Heart right ventricle (tissue), 16 donors: ENCODE data around the gene CHD6. TPM values are rescaled to one million over a fixed set of nuclear protein-coding genes. Genes with fewer than 3 reads are reported as not detected.

Source experiments
- ATAC-seq, 8 donors: fragments of 200-7000 bp; cut with Tn5 transposase; one replicate each; pipeline ENCODE4 v1.9.1; 2020; ENCODE audit warnings: mild to moderate bottlenecking in 8 of 8, moderate library complexity in 8 of 8, moderate number of reproducible peaks in 1 of 8
- DNase-seq, 2 donors: peaks; one replicate each; pipeline ENCODE4 v3.0.0-alpha.2; 2020
- H3K27ac ChIP-seq, 10 donors: fragments of 200-600 bp; sonication (generic) in 2 of 10; one replicate each; pipeline versions ENCODE4 v1.5.0 to v1.8.0; 2020 to 2022; ENCODE audit warnings: mild to moderate bottlenecking in 3 of 10
- H3K27me3 ChIP-seq, 7 donors: fragments of 200-600 bp; one replicate each; pipeline ENCODE4 v1.8.0; 2021 to 2022; ENCODE audit warnings: mild to moderate bottlenecking in 2 of 7
- H3K36me3 ChIP-seq, 9 donors: fragments of 200-600 bp; sonication (generic) in 1 of 9; one replicate each; pipeline versions ENCODE4 v1.5.0 to v1.8.0; 2020 to 2022; ENCODE audit warnings: mild to moderate bottlenecking in 2 of 9
- H3K4me1 ChIP-seq, 9 donors: fragments of 200-600 bp; sonication (generic) in 1 of 9; one replicate each; pipeline versions ENCODE4 v1.5.0 to v1.8.0; 2020 to 2022; ENCODE audit warnings: mild to moderate bottlenecking in 4 of 9
- H3K4me3 ChIP-seq, 10 donors: fragments of 200-600 bp; sonication (generic) in 2 of 10; one replicate each; pipeline versions ENCODE4 v1.5.0 to v1.8.0; 2020 to 2022; ENCODE audit warnings: mild to moderate bottlenecking in 7 of 10, moderate library complexity in 2 of 10
- H3K9me3 ChIP-seq, 11 donors: fragments of 200-600 bp in 10 of 11; sonication (generic) in 2 of 11; one replicate each; pipeline versions ENCODE4 v1.5.0 to v1.8.0; 2013 to 2022; ENCODE audit warnings: mild to moderate bottlenecking in 2 of 11, control low read depth in 1 of 11, moderate library complexity in 1 of 11
- WGBS, 2 donors: extraction: QIAGEN DNeasy Blood & Tissue Kit; methylation state at CpG; one replicate each; pipeline ENCODE4 v1.1.7; 2013; ENCODE audit warnings: inconsistent platforms in 1 of 2; 5-methylcytosine and 5-hydroxymethylcytosine counted together
- intact Hi-C, 10 donors: fragments of 100-400 bp; cut with DNase I; formaldehyde crosslinking; loops; one replicate each; pipeline versions ENCODE4 v1.11.1 to v1.14.2; 2022
- long read RNA-seq, 3 donors: library from polyadenylated mRNA; unstranded; transcript quantifications; one replicate each; pipeline ENCODE4 v2.0.0, GENCODE V29; 2020 to 2021
- polyA plus RNA-seq, 2 donors: library from polyadenylated mRNA; stranded (reverse); fragments of 200-250 nt; gene quantifications; one replicate each; pipeline ENCODE4 v1.2.3, GENCODE V29; 2013
- total RNA-seq, 10 donors: library from RNA; stranded (reverse); fragmentation: NEBNext Ultra II Directional in 3 of 10; extraction: Animal tissue kit (Norgen Biotek cat#: 25700) in 3 of 10; gene quantifications; one replicate each; pipeline versions ENCODE4 v1.2.1 to v1.2.4, GENCODE V29; 2021 to 2023
- TF ChIP-seq, protein P1 (sequence below), 9 donors: fragments of 200-600 bp; sonication (generic) in 2 of 9; IDR thresholded peaks; one replicate each; pipeline versions ENCODE4 v1.5.0 to v1.8.0; 2021 to 2022; ENCODE audit warnings: antibody characterized with exemption in 9 of 9, mild to moderate bottlenecking in 5 of 9, moderate library complexity in 1 of 9
- donor health status: Arrhythmogenic right ventricular cardiomyopathy.
- donor health status: ischemic (EF 13 %, LVEDD 7.1; RV severe dilation, severe dysfunction).
- donor health status: healthy with polysubstance abuse.
- donor health status: DM: no; HTN: yes; CAD: no.
- donor health status: DM: no; HTN: no; CAD: no.
- donor health status: ischemic (EF 25% LVEDD 6.9; RV normal size, moderate dysfunction).
- donor health status: ischemic (EF 25% LVEDD 5.7; RV mildly dilated, moderate dysfunction).
- donor health status: healthy.
- donor health status: DM: yes; HTN: yes; CAD: no.
- donor health status: Ischemic cardiomyopathy.
- donor health status: ischemic (EF 35%, LVEDD 5.7; RV mildly dilated, moderate dysfunction).
- donor health status: nonischemic (EF 11% LVEDD 7.7; RV severe dilation, severe dysfunction).
- donor health status: DM: yes; HTN: yes; CAD: no.
- donor health status: PGD.
- donor health status: ischemic (EF 29% LVEDD 5.4; RV normal size, mild dysfunction).
- donor health status: nonischemic (EF 23%, LVEDD 6.1; RV moderate dilation, normal function).

CHD6 gene, protein sequence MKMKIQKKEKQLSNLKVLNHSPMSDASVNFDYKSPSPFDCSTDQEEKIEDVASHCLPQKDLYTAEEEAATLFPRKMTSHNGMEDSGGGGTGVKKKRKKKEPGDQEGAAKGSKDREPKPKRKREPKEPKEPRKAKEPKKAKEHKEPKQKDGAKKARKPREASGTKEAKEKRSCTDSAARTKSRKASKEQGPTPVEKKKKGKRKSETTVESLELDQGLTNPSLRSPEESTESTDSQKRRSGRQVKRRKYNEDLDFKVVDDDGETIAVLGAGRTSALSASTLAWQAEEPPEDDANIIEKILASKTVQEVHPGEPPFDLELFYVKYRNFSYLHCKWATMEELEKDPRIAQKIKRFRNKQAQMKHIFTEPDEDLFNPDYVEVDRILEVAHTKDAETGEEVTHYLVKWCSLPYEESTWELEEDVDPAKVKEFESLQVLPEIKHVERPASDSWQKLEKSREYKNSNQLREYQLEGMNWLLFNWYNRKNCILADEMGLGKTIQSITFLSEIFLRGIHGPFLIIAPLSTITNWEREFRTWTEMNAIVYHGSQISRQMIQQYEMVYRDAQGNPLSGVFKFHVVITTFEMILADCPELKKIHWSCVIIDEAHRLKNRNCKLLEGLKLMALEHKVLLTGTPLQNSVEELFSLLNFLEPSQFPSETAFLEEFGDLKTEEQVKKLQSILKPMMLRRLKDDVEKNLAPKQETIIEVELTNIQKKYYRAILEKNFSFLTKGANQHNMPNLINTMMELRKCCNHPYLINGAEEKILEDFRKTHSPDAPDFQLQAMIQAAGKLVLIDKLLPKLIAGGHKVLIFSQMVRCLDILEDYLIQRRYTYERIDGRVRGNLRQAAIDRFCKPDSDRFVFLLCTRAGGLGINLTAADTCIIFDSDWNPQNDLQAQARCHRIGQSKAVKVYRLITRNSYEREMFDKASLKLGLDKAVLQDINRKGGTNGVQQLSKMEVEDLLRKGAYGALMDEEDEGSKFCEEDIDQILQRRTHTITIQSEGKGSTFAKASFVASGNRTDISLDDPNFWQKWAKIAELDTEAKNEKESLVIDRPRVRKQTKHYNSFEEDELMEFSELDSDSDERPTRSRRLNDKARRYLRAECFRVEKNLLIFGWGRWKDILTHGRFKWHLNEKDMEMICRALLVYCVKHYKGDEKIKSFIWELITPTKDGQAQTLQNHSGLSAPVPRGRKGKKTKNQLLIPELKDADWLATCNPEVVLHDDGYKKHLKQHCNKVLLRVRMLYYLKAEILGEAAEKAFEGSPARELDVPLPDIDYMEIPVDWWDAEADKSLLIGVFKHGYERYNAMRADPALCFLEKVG (N-terminal part only)
- total RNA-seq = 10 to 100 TPM; 27.1 to 52.9 (median 41.0) TPM
- 10 to 100 TPM in 1 of 2 donors, 1 to 10 TPM in 1; 3.0 to 29.0 TPM for polyA plus RNA-seq
- long read RNA-seq, donor 1, partial matches to known transcripts = 8 of 10 reads
- long read RNA-seq, donor 1, other reads (novel, unspliced or antisense) = 2 of 10 reads
- long read RNA-seq, donor 2, partial matches to known transcripts = 2 of 9 reads
- long read RNA-seq, donor 2, other reads (novel, unspliced or antisense) = 6 of 9 reads
- long read RNA-seq, donor 3, partial matches to known transcripts = 8 of 13 reads
- long read RNA-seq, donor 3, other reads (novel, unspliced or antisense) = 4 of 13 reads

GRCh38 chr20:41617902-41618806, at the start of gene CHD6:
Gene CHD6 (minus strand): TSS chr20:41618377. CDS start chr20:41551337, 67,040 bp downstream.
- intact Hi-C loops = loop anchor here in 6 of 10 donors (2.0 to 10.0 kb wide), 8 partner anchors 46 to 273 kb away; partner anchors contain the start of gene LPIN3 (in 1 of the 6)
- TF ChIP-seq, protein P1, sequence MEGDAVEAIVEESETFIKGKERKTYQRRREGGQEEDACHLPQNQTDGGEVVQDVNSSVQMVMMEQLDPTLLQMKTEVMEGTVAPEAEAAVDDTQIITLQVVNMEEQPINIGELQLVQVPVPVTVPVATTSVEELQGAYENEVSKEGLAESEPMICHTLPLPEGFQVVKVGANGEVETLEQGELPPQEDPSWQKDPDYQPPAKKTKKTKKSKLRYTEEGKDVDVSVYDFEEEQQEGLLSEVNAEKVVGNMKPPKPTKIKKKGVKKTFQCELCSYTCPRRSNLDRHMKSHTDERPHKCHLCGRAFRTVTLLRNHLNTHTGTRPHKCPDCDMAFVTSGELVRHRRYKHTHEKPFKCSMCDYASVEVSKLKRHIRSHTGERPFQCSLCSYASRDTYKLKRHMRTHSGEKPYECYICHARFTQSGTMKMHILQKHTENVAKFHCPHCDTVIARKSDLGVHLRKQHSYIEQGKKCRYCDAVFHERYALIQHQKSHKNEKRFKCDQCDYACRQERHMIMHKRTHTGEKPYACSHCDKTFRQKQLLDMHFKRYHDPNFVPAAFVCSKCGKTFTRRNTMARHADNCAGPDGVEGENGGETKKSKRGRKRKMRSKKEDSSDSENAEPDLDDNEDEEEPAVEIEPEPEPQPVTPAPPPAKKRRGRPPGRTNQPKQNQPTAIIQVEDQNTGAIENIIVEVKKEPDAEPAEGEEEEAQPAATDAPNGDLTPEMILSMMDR (IDR thresholded peaks at IDR 0.05) = no peak
- no peaks in the 10 kb centered on the region for H3K9me3 ChIP-seq
- 0% methylated on average over 59 to 102 of the region's 102 CpGs for whole genome bisulfite sequencing, 2 donors
- DNase-seq (peak; percentile 100), ATAC-seq (peak; percentile 99 to 100 (median 99))
- peaks cover 0 to 52% (median 34%) of the 10 kb centered on the region in 9 donors for H3K4me1 ChIP-seq
- peak within 1 kb of the TSS; percentile 59 to 94 (median 76) for H3K4me3 ChIP-seq
- H3K36me3 ChIP-seq = no peaks in the 10 kb centered on the region
- no peaks in the 10 kb centered on the region for H3K27me3 ChIP-seq
- H3K27ac ChIP-seq = peak within 1 kb of the TSS; percentile 77 to 95 (median 86)

DNA sequence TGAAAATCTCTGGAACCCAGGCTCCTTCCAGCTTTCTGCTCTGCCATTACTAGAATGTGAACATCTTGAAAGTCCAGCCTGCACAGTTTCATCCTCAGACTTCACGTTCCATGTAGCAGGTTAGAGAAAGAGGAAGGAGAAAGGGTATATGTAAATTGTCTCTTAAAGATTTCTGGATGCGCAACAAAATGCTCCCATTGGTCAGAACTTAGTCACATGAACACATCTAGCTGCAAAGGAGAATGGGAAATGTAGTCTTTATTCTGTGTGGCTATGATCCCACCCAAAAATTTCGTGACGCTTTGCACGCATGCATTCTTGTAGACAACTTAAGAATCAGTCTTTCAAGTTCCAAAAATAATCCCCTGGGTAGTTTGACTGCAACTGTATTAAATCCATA, 46.4 kb upstream of the CHD6 start:
- Histone ChIP-seq H3K4me1 (no peaks in the 10 kb centered on the region), H3K36me3 (no peaks in the 10 kb centered on the region), H3K9me3 (peaks cover 0 to 4% (median 0%) of the 10 kb centered on the region in 11 donors), H3K4me3 (no peak overlapping the region), H3K27ac (no peak overlapping the region), H3K27me3 (peaks cover 0 to 22% (median 4%) of the 10 kb centered on the region in 7 donors)
- TF ChIP-seq, protein P1 (IDR thresholded peaks at IDR 0.05) = no peak
- intact Hi-C loops = no loop called here
- DNase-seq (no peak), ATAC-seq (no peak)
- 32 to 42% methylated on average over 5 of the region's 5 CpGs for WGBS, 2 donors

DNA sequence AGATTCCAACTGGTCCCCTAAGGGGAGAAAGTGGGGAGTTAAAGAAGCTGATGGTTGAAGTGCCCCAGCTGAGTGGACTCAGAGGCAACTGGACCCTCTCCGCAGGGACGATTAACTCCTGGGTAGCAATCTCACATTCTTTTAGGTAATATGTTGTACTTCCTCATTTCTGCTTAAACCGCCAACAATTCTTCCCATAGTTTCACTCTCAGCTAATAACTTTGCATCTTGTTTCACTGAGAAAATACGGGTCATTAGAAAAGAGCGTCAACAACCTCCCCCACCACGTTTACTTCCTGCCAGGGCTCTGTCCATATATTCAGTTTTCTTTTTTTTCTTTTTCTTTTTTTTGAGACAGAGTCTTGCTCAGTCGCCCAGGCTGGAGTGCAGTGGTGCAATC, 39.5 kb upstream of the CHD6 start:
- Histone ChIP-seq H3K27me3 (peaks cover 0 to 18% (median 6%) of the 10 kb centered on the region in 7 donors), H3K27ac (no peak overlapping the region), H3K4me3 (no peak overlapping the region), H3K36me3 (no peaks in the 10 kb centered on the region), H3K4me1 (no peaks in the 10 kb centered on the region), H3K9me3 (no peaks in the 10 kb centered on the region)
- DNase-seq = no peak
- intact Hi-C loops = no loop called here
- WGBS, 2 donors = 76 to 79% methylated on average over 7 of the region's 7 CpGs
- TF ChIP-seq, protein P1 (IDR thresholded peaks at IDR 0.05) = no peak
- ATAC-seq = no peak
